ENCODE measurements around the gene SEZ6L.

Gene SEZ6L

GRCh38 chr22:26286091-26286820 is 117.0 kb downstream of the SEZ6L start:
- no peak overlapping the region for H3K4me3 ChIP-seq (ENCODE audit: severe bottlenecking)
- H3K4me1 ChIP-seq (ENCODE audit: insufficient read depth, poor library complexity, severe bottlenecking) = no peaks in the 10 kb centered on the region
- H3K9me3 ChIP-seq (ENCODE audit: severe bottlenecking) = no peaks in the 10 kb centered on the region
- ATAC-seq (ENCODE audit: low read depth) (no peak), DNase-seq (ENCODE audit: low spot score) (no peak)
- no peak for TF ChIP-seq CTCF (IDR thresholded peaks at IDR 0.05; ENCODE audit: poor library complexity, severe bottlenecking)
- peaks cover 19% of the 10 kb centered on the region for H3K27me3 ChIP-seq (ENCODE audit: insufficient read depth, poor library complexity, severe bottlenecking)
- no peaks in the 10 kb centered on the region for H3K36me3 ChIP-seq (ENCODE audit: low read depth)
- H3K27ac ChIP-seq (ENCODE audit: poor library complexity, severe bottlenecking) = no peak overlapping the region

GRCh38 chr22:26287382-26288225 is 118.3 kb downstream of the SEZ6L start:
- no peak for TF ChIP-seq CTCF (IDR thresholded peaks at IDR 0.05; ENCODE audit: poor library complexity, severe bottlenecking)
- Histone ChIP-seq H3K27me3 (ENCODE audit: insufficient read depth, poor library complexity, severe bottlenecking) (peaks cover 15% of the 10 kb centered on the region), H3K9me3 (ENCODE audit: severe bottlenecking) (no peaks in the 10 kb centered on the region), H3K36me3 (ENCODE audit: low read depth) (no peaks in the 10 kb centered on the region), H3K4me3 (ENCODE audit: severe bottlenecking) (no peak overlapping the region), H3K4me1 (ENCODE audit: insufficient read depth, poor library complexity, severe bottlenecking) (no peaks in the 10 kb centered on the region), H3K27ac (ENCODE audit: poor library complexity, severe bottlenecking) (no peak overlapping the region)
- no peak for ATAC-seq (ENCODE audit: low read depth)
- no peak for DNase-seq (ENCODE audit: low spot score)

GRCh38 chr22:26289611-26290101 is 120.4 kb downstream of the SEZ6L start:
- Histone ChIP-seq H3K4me1 (ENCODE audit: insufficient read depth, poor library complexity, severe bottlenecking) (no peaks in the 10 kb centered on the region), H3K27ac (ENCODE audit: poor library complexity, severe bottlenecking) (no peak overlapping the region), H3K4me3 (ENCODE audit: severe bottlenecking) (no peak overlapping the region), H3K36me3 (ENCODE audit: low read depth) (no peaks in the 10 kb centered on the region), H3K27me3 (ENCODE audit: insufficient read depth, poor library complexity, severe bottlenecking) (peaks cover 15% of the 10 kb centered on the region), H3K9me3 (ENCODE audit: severe bottlenecking) (no peaks in the 10 kb centered on the region)
- ATAC-seq (ENCODE audit: low read depth) (no peak), DNase-seq (ENCODE audit: low spot score) (no peak)
- no peak for TF ChIP-seq CTCF (IDR thresholded peaks at IDR 0.05; ENCODE audit: poor library complexity, severe bottlenecking)

GRCh38 chr22:26291940-26292666 is 122.8 kb downstream of the SEZ6L start:
- no peak for TF ChIP-seq CTCF (IDR thresholded peaks at IDR 0.05; ENCODE audit: poor library complexity, severe bottlenecking)
- no peak overlapping the region for H3K4me3 ChIP-seq (ENCODE audit: severe bottlenecking)
- H3K27me3 ChIP-seq (ENCODE audit: insufficient read depth, poor library complexity, severe bottlenecking) = peaks cover 11% of the 10 kb centered on the region
- H3K36me3 ChIP-seq (ENCODE audit: low read depth) = no peaks in the 10 kb centered on the region
- no peaks in the 10 kb centered on the region for H3K4me1 ChIP-seq (ENCODE audit: insufficient read depth, poor library complexity, severe bottlenecking)
- no peaks in the 10 kb centered on the region for H3K9me3 ChIP-seq (ENCODE audit: severe bottlenecking)
- H3K27ac ChIP-seq (ENCODE audit: poor library complexity, severe bottlenecking) = no peak overlapping the region
- ATAC-seq (ENCODE audit: low read depth) (no peak), DNase-seq (ENCODE audit: low spot score) (no peak)
